BLaER1 treated with 17β-estradiol and CSF1 and Interleukin-3, amounts not matched to agents 10 nM and 100 nM (cell line): Measurements from ENCODE around the gene RELL1.
A peak's percentile ranks its signal among the peaks of the same experiment; 100 is the strongest.

Experiments
- H3K27ac ChIP-seq, 11 experiments: shearing (Covaris generic); formaldehyde crosslinking; 2 replicates each; pipeline ENCODE4 v1.8.1; 2022
- H3K27me3 ChIP-seq, 11 experiments: shearing (Covaris generic); formaldehyde crosslinking; 2 replicates each; pipeline ENCODE4 v1.8.1; 2022
- H3K36me3 ChIP-seq, 11 experiments: shearing (Covaris generic); formaldehyde crosslinking; 2 replicates each; pipeline ENCODE4 v1.8.1; 2022
- H3K4me1 ChIP-seq, 10 experiments: shearing (Covaris generic); formaldehyde crosslinking; 2 replicates each; pipeline ENCODE4 v1.8.1; 2022
- H3K4me2 ChIP-seq, 11 experiments: shearing (Covaris generic); formaldehyde crosslinking; 2 replicates each; pipeline ENCODE4 v1.8.1; 2022
- H3K4me3 ChIP-seq, 10 experiments: shearing (Covaris generic); formaldehyde crosslinking; 2 replicates each; pipeline ENCODE4 v1.8.1; 2022
- H3K9ac ChIP-seq, 11 experiments: shearing (Covaris generic); formaldehyde crosslinking; 2 replicates each; pipeline ENCODE4 v1.8.1; 2022
- H3K9me3 ChIP-seq, 11 experiments: shearing (Covaris generic); formaldehyde crosslinking; replicated peaks in 1 of 11; 2 replicates each; pipeline ENCODE4 v1.8.1; 2022
- H4K20me1 ChIP-seq, 11 experiments: shearing (Covaris generic); formaldehyde crosslinking; 2 replicates each; pipeline ENCODE4 v1.8.1; 2022
- Cebpa-rat ChIP-seq, 11 experiments: shearing (Covaris generic); IDR thresholded peaks; 2 replicates each; pipeline ENCODE4 v1.8.1; 2022

Gene RELL1

DNA sequence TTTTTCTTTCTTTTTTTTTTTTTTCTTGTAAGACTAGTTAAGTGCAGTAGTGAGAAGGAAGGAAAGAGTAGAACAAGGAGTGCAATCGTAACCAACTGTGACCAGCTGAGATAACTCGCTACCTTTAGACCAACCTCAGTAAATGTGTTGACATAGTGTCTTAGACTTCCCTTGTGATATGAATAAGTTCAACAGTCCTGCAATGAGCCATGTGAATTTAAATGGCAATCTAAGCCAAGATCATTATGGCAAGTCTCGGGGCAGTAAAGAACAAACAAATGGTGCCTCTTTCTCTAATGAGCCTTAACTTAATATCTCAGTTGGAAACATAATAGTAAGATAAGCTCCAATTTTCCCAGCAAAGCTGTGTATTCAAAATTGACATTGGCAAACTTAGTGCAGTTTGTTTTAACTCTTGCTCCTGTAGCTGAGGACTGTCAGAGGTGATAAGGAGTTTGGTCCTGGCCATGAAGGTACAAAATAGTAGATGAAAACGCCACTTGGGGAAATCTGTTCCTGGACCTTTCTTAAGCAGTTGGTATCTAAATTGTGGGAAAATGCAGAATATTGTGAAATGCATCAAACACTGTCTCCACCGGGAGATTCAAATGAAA, 13.8 kb upstream of the RELL1 start:
- H3K9ac ChIP-seq, result no peak overlapping the region
- no peaks in the 10 kb centered on the region; a peak in 1 of 20 replicates for H3K4me1 ChIP-seq
- no peaks in the 10 kb centered on the region for H3K9me3 ChIP-seq
- H3K27me3 ChIP-seq, result no peaks in the 10 kb centered on the region
- no peak for TF ChIP-seq Cebpa-rat (IDR thresholded peaks at IDR 0.05)
- H3K36me3 ChIP-seq, result no peaks in the 10 kb centered on the region
- no peak overlapping the region for H3K4me3 ChIP-seq
- no peak overlapping the region for H3K4me2 ChIP-seq
- no peak overlapping the region for H3K27ac ChIP-seq
- H4K20me1 ChIP-seq, result no peaks in the 10 kb centered on the region

DNA sequence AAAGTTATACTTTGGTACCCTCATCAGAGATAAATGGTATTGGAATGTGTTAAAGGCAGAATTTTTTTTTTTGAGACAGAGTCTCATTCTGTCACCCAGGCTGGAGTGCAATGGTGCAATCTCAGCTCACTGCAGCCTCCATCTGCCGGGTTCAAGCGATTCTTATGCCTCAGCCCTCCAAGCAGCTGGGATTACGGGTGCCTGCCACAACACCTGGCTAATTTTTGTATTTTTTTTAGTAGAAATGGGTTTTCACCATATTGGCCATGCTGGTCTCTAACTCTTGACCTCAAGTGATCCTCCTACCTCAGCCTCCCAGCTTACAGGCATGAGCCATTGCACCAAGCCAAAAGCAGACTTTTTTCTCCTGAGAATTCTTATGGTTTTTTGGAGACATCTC, 11.4 kb upstream of the RELL1 start:
- H4K20me1 ChIP-seq, result no peaks in the 10 kb centered on the region
- no peak overlapping the region for H3K4me2 ChIP-seq
- no peaks in the 10 kb centered on the region for H3K36me3 ChIP-seq
- H3K4me1 ChIP-seq, result no peaks in the 10 kb centered on the region; a peak in 1 of 20 replicates
- no peak overlapping the region for H3K4me3 ChIP-seq
- no peak overlapping the region for H3K27ac ChIP-seq
- no peak overlapping the region for H3K9ac ChIP-seq
- TF ChIP-seq Cebpa-rat (IDR thresholded peaks at IDR 0.05), result no peak
- peaks cover 0 to 9% (median 0%) of the 10 kb centered on the region in 11 experiments; a peak in 2 of 22 replicates for H3K9me3 ChIP-seq
- no peaks in the 10 kb centered on the region for H3K27me3 ChIP-seq

GRCh38 chr4:37693450-37694190, 7.4 kb upstream of the RELL1 start:
- Histone ChIP-seq H3K9ac (no peak overlapping the region), H3K4me3 (no peak overlapping the region), H3K27me3 (no peaks in the 10 kb centered on the region), H4K20me1 (no peaks in the 10 kb centered on the region), H3K4me1 (no peaks in the 10 kb centered on the region; a peak in 1 of 20 replicates), H3K4me2 (no peak overlapping the region), H3K27ac (no peak overlapping the region), H3K9me3 (peaks cover 0 to 9% (median 0%) of the 10 kb centered on the region in 11 experiments; a peak in 2 of 22 replicates), H3K36me3 (no peaks in the 10 kb centered on the region)
- TF ChIP-seq Cebpa-rat (IDR thresholded peaks at IDR 0.05), result no peak

DNA sequence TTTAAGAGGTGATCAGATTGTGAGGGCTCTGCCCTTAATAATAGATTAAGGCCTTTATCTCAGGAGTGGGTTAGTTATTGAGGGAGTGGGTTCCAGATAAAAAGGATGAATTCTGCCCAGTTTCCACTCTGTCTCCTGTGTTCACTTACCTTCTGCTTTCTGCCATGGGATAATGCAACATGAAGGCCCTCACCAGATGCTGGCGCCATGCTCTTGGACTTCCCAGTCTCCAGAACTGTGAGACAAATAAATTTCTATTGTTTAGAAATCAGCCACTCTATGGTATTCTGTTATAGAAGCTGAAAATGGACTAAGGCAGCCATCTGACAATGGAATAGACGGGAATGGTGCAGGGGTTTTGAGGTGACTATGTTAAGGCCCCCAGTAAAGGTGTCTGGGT, 6.9 kb upstream of the RELL1 start:
- Histone ChIP-seq H4K20me1 (no peaks in the 10 kb centered on the region), H3K9ac (no peak overlapping the region), H3K4me2 (no peak overlapping the region), H3K9me3 (peaks cover 0 to 9% (median 0%) of the 10 kb centered on the region in 11 experiments; a peak in 2 of 22 replicates), H3K27me3 (no peaks in the 10 kb centered on the region), H3K4me3 (no peak overlapping the region), H3K4me1 (no peaks in the 10 kb centered on the region; a peak in 1 of 20 replicates), H3K27ac (no peak overlapping the region), H3K36me3 (no peaks in the 10 kb centered on the region)
- no peak for TF ChIP-seq Cebpa-rat (IDR thresholded peaks at IDR 0.05)

GRCh38 chr4:37690976-37691375, 4.8 kb upstream of the RELL1 start:
- H3K27me3 ChIP-seq, result no peaks in the 10 kb centered on the region
- TF ChIP-seq Cebpa-rat (IDR thresholded peaks at IDR 0.05), result no peak
- H3K4me2 ChIP-seq, result no peak overlapping the region
- peaks cover 0 to 9% (median 0%) of the 10 kb centered on the region in 11 experiments; a peak in 2 of 22 replicates for H3K9me3 ChIP-seq
- H3K27ac ChIP-seq, result no peak overlapping the region
- no peak overlapping the region for H3K9ac ChIP-seq
- peaks cover 6 to 11% (median 7%) of the 10 kb centered on the region in 10 experiments; a peak in 18 of 20 replicates for H3K4me1 ChIP-seq
- H4K20me1 ChIP-seq, result no peaks in the 10 kb centered on the region
- H3K36me3 ChIP-seq, result no peaks in the 10 kb centered on the region
- no peak overlapping the region for H3K4me3 ChIP-seq

DNA sequence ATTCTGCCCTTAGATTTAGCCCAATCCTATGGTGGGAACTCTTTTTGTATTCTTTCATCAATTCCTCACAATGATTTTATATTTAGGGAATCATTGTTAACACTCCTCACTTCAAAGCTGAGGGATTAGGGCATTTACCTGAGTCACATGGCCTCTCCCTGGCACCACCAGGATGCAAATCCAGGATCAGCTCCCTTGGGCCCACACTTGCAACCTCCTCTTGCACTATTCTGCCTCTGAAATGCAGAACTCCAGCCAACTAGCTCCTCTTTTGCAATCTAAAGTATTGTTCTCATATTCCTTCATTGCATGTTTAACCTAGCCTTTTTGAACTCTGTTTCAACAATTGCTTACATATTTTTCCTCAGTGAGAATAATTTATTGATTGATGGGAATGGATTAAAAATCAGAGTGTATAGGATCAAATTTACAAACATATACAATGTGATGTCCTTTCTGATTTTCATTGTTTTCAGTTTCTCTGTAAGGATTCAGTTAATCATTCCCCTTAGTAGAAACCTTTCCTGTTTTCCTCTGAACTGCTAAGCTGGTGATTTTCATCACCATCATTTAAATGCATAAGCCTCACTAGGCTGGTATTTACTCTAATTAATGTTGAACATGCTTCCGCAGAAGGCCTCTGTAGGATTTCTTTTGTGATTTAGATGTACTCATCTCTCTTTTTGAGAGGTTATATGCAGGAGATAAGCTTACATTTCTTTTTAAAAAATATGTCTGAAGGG, 3.3 kb upstream of the RELL1 start:
- TF ChIP-seq Cebpa-rat (IDR thresholded peaks at IDR 0.05), result no peak

DNA sequence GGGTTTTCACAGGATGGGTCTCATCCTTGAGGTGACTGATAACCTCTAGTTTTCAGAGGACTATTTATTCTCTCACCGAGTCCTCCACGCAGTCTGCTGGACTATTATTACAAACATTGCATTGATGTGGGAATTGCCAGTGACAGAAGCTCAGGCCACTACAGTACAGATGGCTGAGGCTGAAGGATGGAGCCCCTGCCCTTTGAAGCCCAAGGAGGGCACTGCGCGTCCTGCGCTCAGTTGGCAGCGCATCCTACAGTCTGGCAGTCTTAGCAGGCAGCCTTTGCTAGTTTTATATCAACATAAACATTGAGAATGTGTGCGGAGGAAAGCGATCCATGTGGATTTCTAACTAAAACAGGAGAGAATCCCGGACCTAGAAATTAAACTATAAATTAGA, 1.5 kb upstream of the RELL1 start:
- peaks cover 0 to 4% (median 0%) of the 10 kb centered on the region in 11 experiments; a peak in 1 of 22 replicates for H3K9me3 ChIP-seq
- H3K27me3 ChIP-seq, result no peaks in the 10 kb centered on the region
- peaks cover 26 to 35% (median 31%) of the 10 kb centered on the region in 10 experiments for H3K4me1 ChIP-seq
- no peak overlapping the region for H3K4me3 ChIP-seq
- H4K20me1 ChIP-seq, result peaks cover 0 to 23% (median 11%) of the 10 kb centered on the region in 11 experiments; a peak in 9 of 22 replicates
- no peak for TF ChIP-seq Cebpa-rat (IDR thresholded peaks at IDR 0.05)
- H3K36me3 ChIP-seq, result no peaks in the 10 kb centered on the region
- no peak overlapping the region for H3K9ac ChIP-seq
- H3K4me2 ChIP-seq, result peak overlapping the region in 6 of 11 experiments; percentile 79 to 92 (median 85); a peak in 7 of 22 replicates
- no peak overlapping the region for H3K27ac ChIP-seq

More for the DNA sequence above, 3.3 kb upstream of the RELL1 start:
- no peaks in the 10 kb centered on the region for H3K36me3 ChIP-seq
- H4K20me1 ChIP-seq, result peaks cover 0 to 6% (median 5%) of the 10 kb centered on the region in 11 experiments; a peak in 9 of 22 replicates
- H3K9ac ChIP-seq, result no peak overlapping the region
- H3K4me3 ChIP-seq, result no peak overlapping the region
- H3K9me3 ChIP-seq, result peaks cover 0 to 9% (median 0%) of the 10 kb centered on the region in 11 experiments; a peak in 2 of 22 replicates
- H3K4me2 ChIP-seq, result no peak overlapping the region
- H3K27me3 ChIP-seq, result no peaks in the 10 kb centered on the region
- no peak overlapping the region for H3K27ac ChIP-seq
- peaks cover 14 to 19% (median 16%) of the 10 kb centered on the region in 10 experiments for H3K4me1 ChIP-seq

GRCh38 chr4:37687194-37687562, 1.0 kb upstream of the RELL1 start:
- 0 out of 22 replicates have a peak, but pooled peaks cover 0 to 2% (median 0%) of the 10 kb centered on the region in 11 experiments for H3K9me3 ChIP-seq
- H3K9ac ChIP-seq, result peak overlapping the region; percentile 73 to 100 (median 93); a peak in 19 of 22 replicates
- H3K27ac ChIP-seq, result peak overlapping the region in 9 of 11 experiments; percentile 35 to 98 (median 72); a peak in 15 of 22 replicates
- TF ChIP-seq Cebpa-rat (IDR thresholded peaks at IDR 0.05), result no peak
- H3K4me2 ChIP-seq, result peak overlapping the region; percentile 77 to 94 (median 84)
- H3K27me3 ChIP-seq, result no peaks in the 10 kb centered on the region
- peak overlapping the region; percentile 49 to 98 (median 88); a peak in 19 of 20 replicates for H3K4me3 ChIP-seq
- H3K4me1 ChIP-seq, result peaks cover 31 to 40% (median 36%) of the 10 kb centered on the region in 10 experiments
- peaks cover 0 to 28% (median 11%) of the 10 kb centered on the region in 11 experiments; a peak in 9 of 22 replicates for H4K20me1 ChIP-seq
- no peaks in the 10 kb centered on the region for H3K36me3 ChIP-seq
